HG03378 (cell line): ENCODE results near the gene BTRC.

ENCODE experiments used
- ATAC-seq: cut with Tn5 transposase; IDR thresholded peaks from one replicate; pipeline ENCODE4 v1.9.1; 2021; ENCODE audit warnings: mild to moderate bottlenecking, moderate library complexity; ENCODE audit not compliant: unreplicated experiment

The BTRC gene

DNA sequence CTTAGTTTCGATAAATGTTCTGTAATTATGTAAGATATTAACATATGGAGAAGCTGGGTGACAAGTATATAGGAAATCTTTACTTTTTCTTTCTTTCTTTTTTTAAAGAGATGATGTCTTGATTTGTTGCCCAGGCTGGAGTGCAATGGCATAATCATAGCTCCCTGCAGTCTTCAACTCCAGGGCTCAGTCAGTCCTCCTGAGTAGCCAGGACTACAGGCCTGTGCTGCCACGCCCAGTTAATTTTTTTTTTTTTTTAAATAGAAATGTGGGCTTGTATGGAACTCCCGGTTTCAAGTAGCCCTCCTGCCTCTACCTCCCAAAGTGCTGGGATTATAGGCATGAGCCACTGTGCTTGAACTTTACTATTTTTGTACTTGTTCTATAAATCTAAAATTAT, 122.4 kb downstream of the BTRC start:
- ATAC-seq, result no peak

DNA sequence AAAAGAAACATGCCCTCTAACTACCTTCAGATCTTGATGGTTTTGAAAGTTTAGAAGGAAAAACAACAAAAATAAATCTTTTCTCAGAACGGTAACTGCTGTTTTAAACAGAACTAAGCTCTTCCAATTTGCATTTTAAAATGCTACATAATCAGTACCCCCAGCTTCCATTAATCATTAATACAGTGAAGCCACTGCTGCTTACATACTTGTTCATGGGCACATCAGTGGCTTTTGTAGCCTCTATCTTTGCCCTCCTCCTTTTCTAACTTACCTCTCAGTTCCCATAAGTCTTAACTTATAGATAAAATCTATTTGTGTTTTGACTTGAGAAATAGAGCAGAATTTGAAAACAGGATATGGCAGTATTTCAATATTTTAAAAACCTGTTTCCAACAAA, 125.0 kb downstream of the BTRC start:
- no peak for ATAC-seq

DNA sequence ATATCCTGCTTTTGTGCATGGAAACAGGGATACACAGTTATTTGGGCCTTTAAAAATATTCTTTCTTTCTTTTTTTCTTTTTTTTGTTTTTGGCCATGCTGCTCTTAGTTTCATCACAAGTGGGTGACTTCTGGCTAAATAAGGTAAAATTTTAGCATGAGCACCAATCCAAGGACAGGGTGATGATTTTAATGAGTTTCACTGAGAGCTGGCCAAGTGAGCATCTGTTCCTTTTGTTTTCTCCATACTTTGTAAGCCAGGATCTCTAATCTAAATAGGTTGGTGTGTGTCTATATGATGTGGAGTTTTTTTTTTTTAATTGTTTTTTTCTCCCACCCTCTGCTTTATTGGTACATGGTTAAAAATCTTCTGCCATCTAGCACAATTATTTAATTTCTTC, 127.3 kb downstream of the BTRC start:
- ATAC-seq, result no peak

DNA sequence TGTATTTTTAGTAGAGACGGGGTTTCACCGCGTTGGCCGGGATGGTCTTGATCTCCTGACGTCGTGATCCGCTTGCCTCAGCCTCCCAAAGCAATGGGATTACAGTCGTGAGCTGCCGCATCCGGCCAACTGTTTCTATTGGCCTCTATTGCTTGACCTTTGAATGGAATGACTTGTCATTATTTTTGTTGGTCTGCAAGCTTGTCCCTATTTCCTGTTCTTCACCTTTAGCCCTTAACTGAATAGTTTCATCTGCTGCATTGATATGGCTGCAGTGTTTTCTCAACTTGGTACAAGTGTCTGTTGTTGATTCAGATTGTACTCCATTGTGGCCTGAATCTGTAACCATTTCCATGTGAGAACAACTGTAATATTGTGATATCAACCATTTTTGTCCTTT, 128.6 kb downstream of the BTRC start:
- ATAC-seq, result no peak

DNA sequence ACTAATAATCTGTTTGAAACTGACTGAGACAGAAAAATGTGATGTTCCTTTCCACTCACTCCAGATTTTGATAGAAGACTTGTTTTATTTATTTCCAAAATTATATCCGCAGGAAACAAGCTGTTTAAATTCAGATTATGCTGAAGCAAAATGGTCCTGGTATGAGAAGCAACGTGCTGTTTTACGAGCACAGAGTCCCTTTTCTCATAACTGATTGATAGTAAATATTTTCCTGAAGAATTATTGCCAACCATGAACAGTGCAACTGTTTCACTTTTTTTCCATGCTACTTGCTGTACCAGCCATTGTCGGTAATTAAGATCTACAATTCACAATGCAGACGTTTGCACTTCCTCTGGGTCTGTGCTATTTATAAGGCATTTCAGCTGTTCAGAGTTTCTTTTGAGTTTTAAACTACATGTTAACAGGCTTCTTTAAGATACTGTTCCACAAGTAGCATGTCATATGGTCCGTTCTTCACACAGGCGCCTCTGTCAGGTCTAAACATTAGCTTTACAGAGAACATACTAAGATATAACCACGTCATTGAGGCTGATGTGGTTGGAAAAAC, 130.3 kb downstream of the BTRC start:
- ATAC-seq, result no peak

DNA sequence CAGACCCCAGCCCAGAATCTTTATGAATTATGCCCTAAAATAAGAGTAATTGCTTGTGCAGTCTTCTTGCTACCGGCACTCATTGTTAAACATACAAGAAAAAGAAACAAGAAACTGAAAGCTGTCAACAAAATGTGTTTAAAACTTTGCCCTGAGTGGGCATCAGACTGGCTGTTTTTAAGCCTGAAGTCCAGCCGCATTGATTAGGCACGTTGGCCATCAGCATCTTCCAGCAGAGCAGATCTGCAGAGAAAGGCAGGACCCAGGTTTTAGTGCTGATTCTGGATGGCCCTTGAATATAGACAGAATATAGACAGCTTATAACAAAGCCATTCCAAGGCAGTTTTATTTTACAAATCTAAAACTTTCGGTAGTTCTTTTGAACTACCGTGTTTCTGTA, 131.2 kb downstream of the BTRC start:
- no peak for ATAC-seq

DNA sequence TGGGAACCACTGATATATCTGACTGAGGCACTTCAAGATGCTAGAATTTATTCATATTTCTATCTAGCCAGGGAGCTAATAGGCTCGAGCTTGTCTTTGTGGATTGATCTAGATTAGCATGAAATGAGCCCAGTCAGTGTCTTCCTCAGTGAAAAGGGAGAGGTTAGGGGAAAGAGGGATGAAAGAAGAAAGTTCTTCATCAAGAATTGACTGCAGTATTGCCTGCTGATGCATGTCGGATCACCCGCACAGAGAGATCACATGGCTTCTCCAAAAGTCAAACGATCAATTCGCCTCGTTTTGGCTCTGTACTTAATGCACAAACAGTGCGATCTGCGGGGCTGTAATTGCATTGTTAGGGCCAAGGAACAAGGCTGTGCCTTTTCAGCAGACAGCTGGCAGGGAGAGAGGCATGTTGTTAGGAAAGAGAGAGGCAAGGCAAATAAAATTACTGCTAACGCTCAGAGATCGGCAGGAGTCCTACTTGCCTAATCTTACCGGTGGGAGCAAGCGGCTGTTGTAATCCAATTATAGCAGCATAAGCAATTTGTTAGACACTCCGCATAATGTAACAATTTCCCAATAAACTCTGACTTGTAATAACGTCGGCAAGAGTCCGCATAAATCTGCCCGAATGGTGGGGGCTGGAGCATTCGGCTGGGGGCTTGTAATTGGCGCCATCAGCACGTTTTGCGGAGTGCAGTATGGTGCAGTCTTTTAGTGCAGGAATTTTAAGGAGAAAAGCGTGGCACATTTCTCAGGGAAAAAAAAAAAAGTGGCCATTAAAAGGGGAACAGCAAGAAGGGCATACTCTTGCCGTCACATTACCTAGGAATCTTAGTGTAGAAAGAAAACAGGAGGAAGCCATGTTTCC, 132.0 kb downstream of the BTRC start:
- ATAC-seq, result no peak

DNA sequence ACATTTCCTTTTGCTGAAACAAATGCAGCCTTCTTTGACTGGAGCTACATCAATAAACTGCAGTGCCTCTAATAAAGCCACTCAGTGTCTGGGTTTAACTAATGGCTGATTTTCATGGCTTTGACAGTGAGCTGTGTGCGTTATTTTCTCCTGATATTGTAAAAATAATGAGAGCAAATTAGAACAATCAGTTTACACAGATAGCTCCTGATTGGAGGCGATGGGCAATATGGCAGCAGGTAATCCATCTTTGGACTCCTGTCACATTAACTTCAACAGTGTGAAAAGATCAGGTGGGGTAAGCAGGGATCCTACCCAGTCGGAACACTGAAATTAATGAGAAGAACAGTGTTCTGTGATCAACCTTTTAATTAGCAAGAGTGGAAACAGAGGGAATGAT, 133.4 kb downstream of the BTRC start:
- ATAC-seq, result no peak

DNA sequence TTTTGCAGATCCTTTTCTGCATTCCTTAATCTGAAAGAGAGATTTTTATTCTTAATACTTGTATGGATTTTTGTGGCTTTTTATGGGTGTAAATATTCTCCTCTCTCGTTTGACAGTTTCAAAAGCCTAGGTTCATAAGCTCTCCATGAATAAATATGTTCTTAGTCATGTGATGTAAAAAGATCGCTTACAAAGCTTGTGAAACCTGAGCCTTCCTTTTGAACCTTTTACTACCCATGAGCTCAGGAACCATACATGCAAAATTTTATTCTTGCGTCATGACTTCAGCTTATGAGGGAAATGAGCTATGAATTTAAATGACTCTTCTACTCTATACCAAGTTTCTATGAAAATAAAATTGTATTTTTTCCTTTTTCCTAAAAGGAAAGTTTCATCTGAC, 135.4 kb downstream of the BTRC start:
- ATAC-seq, result no peak

DNA sequence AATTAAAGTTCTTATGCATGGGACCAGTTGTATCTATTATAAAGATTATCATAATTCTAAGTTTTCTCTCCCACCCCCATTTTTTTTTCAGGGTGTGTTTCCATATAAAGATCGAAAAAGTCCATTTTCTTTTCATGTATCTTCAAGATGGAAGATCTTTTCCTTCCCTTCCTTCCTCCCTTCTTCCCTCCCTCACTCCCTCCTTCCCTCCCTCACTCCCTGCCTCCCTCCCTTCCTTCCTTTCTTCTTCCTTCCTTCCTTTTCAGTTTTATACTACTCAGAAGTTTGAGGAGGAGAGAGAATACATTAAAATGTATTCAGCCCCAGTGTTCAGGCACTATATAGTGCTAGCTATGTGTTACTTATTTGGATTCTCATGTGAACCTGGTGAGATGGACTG, 136.1 kb downstream of the BTRC start:
- no peak for ATAC-seq

DNA sequence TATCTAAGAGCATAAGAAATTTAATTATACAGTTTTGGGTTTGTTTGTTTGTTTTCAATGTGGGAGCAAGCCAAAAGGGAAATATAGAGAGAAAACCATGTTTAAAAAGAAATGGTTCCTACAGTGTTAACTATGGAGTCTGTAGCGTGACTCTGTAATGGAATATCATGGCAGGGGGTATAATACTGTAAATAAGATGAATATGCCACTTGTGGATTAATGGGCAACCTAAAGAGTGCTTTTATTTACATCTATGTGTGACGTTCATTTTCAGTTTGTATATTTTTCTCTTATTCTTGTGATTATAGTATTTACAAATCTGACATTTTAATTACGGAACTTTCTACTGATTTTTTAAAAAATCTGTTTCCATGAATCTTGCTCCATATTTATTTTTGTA, 138.2 kb downstream of the BTRC start:
- ATAC-seq, result no peak

DNA sequence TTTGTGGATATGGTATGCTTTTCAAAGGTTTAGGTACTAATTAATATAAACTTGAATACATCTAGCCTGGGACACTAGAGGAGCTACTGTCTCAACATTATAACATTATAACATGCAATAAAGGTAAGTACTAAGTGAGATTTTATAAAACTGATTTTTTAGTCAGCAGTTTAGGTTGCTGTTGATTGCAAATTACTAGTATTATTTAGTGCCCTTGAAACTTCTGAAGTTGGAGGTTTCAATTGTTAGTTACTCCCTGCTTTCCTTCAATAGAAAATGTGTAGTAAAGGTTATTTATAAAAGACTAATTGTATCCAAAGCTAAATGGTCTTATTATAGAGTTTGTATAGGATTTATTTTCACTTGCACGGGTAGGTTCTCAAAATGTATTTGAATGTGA, 138.8 kb downstream of the BTRC start:
- no peak for ATAC-seq

DNA sequence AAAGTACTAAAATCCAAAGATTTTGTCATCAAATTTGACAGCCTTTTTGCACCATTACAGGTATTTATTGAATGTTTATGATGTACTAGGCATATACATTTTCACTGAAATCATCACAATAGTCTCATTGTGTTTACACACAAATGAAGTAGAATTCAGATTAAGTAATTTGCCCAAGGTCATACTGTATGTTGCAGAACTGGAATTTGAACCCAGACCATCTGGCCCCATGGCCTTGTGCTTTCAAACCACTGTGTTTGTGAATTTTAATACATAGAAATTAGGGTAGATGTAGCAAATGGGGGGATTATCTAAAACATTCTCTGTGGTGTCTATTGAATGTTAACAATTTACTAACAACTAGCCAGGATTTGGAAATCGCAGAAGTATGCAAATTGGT, 139.3 kb downstream of the BTRC start:
- no peak for ATAC-seq

DNA sequence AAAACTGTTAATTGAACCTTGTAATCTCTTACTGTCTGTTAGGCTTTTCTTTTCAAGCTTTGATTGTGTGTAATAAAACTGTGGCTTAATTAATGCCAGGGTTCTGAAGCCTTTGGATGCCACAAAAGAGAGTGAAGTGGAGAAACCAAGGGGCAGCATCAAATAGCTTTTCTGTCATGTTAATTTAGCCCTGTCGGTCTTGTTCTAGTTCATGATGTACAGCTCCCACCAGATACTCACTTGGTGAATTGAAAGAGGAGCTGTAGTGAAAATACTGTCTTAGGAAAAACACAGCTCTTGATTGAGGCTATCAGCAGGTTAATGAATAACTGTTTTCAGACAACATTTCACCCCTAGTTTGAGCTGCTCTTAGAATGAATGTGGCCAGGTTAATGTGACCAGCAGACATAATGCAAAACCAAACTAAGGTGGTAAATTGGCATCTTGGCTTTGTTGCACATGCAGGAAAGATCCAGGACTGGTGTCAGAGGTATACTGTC, 139.9 kb downstream of the BTRC start:
- no peak for ATAC-seq

DNA sequence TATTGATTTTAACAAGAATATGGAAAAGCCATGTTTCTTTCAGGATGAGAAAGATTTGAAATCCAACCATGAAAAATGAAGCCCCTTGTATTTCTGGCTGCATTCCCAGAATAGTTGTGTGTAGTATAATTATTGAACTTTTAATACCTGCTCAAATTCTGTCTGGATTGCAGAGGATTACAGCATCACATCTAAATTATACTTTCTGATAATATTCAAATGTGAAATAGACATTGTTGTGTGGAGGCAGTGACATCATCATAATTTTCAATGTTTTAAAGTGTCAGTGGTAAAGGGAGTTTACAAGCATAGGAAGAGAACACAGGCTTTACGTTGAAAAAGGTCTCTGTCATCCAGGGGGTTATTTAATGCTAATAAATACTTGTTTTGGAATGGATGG, 140.7 kb downstream of the BTRC start:
- no peak for ATAC-seq

DNA sequence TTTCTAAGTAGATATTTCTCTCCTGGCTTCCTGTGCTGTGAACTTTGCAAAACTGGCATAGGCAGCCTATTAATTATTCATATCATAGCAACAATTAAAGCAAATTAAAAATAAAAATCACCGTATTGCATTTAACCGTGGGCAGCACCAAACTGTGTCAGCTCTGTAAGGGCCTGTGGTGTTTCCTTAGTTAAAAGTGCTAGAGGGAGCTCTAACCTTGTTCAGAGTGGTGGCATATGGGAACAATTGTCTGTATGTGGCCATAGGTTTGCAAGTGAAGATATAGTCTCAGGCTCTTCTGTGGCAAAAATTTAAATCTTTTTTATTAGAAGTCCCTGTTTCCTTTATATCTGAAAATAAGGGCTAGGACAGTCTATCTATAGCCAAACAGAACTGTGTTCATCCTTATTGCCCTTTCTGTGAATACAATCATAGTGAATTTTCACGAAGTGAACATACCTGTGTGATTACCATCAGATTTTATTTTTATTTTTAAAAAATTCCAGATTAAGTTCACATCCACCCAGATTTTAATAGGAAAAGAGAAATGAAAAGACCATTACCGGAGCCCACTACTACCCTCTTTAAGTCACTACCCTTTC, 141.5 kb downstream of the BTRC start:
- ATAC-seq, result no peak

DNA sequence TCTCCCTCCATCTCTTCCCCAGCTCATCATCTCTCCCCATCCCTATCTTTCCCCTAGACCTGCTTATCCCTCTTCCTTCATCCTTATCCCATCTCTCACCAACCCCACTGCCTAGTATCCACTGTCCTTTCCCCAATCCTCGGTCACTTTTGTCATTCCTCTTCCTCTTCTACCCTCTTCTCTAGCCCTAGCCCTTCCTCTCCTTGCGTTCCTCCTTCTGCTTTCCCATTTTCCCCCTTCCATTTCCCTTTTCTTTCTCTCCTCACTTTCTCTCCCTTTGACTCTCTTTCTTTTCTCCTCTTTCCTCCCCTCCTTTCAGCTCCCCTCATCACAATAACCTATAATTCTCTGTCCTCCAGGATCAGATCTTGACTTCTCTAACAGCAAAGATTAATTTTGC, 150.5 kb downstream of the BTRC start:
- ATAC-seq, result no peak

DNA sequence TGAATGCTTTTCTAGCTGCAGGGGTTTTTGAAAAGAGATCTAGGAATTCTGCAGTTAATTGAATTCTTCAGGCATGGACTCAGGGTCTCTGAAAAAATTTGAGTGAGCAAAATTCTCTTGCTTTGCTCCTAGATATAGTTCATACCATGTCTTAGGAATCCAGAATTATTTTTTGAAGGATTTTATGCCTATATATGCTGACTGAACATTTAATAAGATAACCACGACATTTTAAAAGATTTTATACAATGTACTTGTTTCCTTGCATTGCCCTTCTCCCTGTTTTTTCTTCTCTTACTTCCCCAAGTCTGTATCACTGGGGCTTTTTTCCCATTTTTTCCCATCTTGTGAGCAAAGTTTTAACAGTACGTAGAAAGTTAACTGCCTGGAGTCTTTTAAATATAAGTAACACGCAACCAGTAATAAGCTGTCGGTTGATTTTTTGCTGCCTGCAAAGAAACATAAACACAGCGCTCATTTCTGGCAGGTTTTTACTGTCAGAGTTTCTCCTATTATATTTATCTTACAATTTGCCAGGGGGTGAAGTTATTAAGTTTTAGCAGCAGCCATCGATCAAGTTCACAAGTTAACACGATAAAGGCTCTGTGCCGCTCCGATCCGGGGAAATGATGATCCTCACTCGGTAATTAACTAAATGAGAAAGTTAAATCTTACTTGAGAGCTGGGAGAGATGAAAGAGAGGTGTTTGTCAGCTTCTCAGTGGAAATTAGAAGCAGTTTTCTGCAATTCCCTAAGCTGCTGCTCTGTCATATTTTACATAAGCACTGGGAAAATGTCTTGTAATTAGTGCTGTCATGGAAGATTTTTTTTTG, 153.1 kb downstream of the BTRC start:
- no peak for ATAC-seq

DNA sequence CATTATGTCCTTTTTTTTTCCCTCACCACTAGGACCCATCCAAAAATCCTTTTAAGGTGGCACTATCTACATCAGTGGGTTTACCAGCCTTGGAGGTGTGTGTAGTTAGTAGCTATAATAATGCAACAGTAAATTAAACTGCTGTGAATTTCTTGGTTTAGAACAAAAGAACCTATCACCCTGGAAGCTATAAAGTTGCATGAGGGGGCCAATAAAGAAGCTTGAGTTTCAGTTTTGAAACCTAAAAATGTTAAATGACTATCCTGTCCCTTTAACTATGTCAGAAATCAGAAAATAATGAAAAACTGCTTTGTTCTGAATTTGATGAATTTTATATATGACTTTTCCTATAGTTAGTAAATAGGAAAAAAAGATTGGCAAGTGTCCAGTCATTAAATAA, 153.9 kb downstream of the BTRC start:
- ATAC-seq, result no peak

DNA sequence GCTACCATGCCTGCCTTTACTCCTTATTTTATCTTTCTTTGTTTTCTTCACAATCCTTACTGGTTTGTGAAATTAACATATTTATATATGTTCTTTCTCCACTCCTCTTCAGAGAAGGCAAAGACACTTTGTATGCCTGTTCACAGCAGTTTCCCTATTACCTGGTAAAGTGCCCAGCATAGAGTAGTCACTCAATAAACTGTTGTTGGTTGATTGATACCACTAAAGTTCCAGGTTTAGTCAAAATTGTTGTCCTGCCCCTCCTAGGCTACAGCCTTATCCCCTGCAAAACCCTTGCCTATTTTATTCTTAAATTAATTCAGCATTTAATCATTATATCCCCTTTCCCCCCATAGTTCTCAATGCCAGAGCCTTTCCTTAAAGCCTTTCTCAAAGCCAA, 158.0 kb downstream of the BTRC start:
- no peak for ATAC-seq

DNA sequence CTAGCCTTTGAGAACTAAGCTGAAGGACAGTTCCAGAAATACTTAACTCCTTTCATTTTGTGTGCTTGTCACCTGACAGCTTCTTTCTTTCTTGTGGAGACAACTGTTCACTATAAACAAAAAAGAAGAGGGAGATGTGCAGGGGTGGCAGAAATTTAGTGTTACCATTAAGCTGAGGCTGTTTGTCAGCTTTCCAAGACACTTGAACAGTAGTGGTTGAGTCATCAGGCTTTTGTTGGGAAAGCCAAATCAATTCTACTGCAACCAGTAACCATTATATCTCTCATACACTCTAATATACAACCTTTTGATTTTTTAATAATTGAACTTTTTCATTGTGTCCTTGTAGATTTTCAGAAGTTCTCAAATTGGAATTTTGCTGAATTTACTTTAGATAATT, 158.8 kb downstream of the BTRC start:
- no peak for ATAC-seq
